Choroid plexus epithelial cell (primary cell): ENCODE results near the gene LYRM7.

Experiments used
- DNase-seq: peaks from one replicate; pipeline ENCODE4 v3.0.0-alpha.2; 2010; ENCODE audit warnings: low read depth
- H3K4me3 ChIP-seq: 2 replicates; pipeline ENCODE4 v1.5.1; 2011; ENCODE audit warnings: low read depth, mild to moderate bottlenecking, control low read depth, low read length, moderate library complexity
- TF ChIP-seq, protein P1 (sequence below): conservative IDR thresholded peaks from 2 replicates; pipeline ENCODE4 v1.5.1; 2011; ENCODE audit warnings: low read depth, mild to moderate bottlenecking, control low read depth, inconsistent platforms, low read length, moderate library complexity

The LYRM7 gene

DNA sequence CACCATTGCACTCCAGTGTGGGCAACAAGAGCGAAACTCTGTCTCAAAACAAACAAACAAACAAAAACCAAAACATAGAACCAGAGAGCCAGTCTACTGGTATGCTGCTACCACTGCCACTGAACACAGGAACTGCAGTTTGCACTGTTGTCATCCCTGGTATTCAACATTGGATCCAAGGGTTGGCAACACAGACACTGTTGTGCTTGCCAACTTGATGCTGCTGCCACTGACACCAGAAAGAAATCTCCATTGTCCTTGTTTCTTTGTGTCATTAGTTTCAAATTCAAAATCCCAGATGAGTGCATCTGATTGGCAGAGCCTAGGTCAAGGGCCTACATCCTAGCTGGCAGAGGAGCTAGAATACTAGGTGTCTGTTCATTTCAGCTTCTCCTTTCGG, 21.9 kb upstream of the LYRM7 start:
- TF ChIP-seq, protein P1, sequence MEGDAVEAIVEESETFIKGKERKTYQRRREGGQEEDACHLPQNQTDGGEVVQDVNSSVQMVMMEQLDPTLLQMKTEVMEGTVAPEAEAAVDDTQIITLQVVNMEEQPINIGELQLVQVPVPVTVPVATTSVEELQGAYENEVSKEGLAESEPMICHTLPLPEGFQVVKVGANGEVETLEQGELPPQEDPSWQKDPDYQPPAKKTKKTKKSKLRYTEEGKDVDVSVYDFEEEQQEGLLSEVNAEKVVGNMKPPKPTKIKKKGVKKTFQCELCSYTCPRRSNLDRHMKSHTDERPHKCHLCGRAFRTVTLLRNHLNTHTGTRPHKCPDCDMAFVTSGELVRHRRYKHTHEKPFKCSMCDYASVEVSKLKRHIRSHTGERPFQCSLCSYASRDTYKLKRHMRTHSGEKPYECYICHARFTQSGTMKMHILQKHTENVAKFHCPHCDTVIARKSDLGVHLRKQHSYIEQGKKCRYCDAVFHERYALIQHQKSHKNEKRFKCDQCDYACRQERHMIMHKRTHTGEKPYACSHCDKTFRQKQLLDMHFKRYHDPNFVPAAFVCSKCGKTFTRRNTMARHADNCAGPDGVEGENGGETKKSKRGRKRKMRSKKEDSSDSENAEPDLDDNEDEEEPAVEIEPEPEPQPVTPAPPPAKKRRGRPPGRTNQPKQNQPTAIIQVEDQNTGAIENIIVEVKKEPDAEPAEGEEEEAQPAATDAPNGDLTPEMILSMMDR, result no peak
- DNase-seq, result no peak
- no peak overlapping the region for H3K4me3 ChIP-seq

DNA sequence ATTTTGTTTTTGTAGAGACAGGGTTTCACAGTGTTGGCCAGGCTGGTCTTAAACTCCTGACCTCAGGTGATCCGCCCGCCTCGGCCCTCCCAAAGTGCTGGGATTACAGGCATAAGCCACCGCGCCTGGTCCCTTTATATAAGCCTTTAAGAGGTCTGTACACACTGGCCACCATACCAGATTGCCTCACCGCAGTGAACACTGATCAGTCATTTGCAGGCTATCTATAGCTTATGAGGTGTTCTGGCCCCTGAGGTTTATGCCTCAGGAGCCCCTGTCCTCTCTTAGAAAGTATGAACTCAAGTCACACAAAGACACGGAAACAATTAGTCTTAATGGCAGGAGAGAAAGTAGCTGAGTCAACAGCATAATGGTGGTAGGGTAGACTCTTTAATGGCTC, 20.3 kb upstream of the LYRM7 start:
- no peak for DNase-seq
- TF ChIP-seq, protein P1, result no peak
- no peak overlapping the region for H3K4me3 ChIP-seq

DNA sequence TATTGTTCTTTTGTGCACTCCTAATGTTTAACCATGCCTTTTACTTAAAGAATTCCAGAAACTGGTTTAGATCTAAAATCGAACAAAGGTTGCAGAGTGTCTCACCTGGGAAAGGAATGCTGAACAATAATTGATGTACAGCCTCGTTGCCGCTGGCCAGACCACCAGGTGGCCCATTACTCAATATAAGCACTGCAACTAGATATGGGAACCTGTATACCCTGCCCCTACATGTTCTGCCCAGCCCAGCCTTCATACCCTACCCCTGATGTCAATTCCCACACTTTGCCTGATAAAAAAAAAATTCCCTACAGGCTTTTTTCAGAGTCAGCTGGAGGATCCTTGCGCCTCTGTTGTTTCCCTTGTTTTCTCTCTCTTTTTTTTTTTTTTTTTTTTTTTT, 19.5 kb upstream of the LYRM7 start:
- no peak for DNase-seq

DNA sequence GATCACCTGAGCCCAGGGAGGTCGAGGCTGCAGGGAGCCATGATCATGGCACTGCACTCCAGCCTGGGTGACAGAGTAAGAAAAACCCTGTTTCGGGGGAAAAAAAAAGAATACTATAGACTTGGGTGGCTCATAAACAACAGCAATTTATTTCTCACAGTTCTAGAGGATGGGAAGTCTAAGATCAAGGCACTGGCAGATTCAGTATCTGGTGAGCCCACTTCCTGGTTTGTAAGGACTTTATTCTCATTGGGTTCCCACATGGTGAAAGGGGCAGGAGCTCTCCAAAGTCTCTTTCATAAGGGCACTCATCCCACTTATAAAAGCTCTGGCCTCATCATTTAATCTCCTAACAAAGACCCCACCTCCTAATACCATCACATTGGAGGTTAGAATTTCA, 14.4 kb upstream of the LYRM7 start:
- DNase-seq, result no peak
- H3K4me3 ChIP-seq, result no peak overlapping the region
- TF ChIP-seq, protein P1, result no peak

More for the DNA sequence above, 19.5 kb upstream of the LYRM7 start:
- no peak overlapping the region for H3K4me3 ChIP-seq
- TF ChIP-seq, protein P1, result no peak

DNA sequence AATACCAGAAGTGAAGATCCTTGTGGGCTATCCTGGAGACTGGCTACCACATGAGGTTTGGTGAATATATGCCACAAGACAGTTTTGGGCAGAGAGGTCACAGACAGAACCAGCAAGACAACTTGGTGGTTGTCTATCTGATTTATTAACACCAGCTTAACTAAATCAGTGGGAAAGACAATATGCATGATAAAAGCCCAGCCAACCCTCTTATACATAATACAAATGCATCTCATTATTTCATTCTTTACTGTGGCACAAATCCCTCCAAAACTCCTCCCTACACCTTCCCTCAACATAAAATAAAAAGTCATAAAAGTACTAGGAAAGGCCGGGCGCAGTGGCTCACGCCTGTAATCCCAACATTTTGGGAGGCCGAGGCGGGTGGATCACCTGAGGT, 13.8 kb upstream of the LYRM7 start:
- DNase-seq, result no peak
- TF ChIP-seq, protein P1, result no peak
- H3K4me3 ChIP-seq, result no peak overlapping the region

DNA sequence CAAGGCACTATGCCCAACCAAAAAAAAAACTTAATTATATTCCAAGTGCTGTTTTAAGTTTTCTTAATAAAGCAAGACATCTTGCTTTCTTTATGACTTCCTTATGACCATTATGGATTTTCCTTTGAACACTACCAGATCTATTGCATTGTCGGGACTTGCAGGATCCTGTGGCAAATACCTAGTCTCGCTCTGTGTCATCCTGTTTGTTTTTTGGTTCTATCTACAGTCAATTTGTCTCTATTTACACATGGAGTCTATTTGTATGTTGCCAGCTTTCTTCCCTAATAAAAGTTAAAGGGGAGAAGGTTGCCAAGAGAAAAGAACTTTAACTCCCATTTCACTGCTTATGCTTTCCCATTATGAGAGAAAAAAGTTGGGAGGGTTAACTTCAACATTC, 10.6 kb upstream of the LYRM7 start:
- H3K4me3 ChIP-seq, result no peak overlapping the region
- no peak for DNase-seq
- TF ChIP-seq, protein P1, result no peak

DNA sequence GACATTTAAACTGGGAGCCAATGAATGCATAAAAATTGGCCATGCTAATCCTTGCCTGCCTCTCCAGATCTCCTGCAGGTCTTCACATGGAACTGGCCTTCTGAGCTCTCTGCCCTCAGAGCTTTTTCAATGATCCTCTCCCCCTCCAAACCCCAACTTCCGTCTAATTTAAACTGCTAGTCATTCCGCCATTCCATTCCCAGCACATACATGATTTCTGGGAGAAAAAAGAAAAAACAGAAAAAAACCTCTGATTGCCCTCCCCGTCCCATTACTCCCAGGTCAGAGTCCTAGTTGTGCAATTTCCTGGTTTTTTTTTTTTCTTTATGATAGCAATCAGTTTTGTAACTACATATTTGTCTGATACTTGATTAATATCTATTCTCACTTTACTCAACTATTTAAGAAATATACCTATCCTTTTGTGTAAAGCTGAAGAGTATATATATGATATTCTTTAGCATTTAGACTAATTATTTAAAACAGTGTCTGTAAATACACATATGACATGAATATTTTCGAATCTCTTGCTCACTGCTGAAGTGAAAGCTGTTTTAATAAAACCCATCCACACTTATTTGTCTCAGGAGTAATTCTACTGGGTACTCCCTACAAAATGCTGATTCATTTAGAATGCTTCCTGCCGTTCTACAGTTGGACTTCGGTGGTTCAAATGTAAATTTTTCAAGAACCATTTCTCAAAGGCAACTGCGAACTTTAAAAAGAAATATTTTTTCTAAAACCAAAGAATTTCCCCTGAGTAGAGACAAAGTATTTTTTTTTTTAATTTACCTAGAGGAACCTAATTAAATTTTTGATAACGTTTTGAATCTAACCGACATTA, 7.2 kb upstream of the LYRM7 start:
- DNase-seq, result peak; percentile 59
- H3K4me3 ChIP-seq, result peak overlapping the region; percentile 92
- TF ChIP-seq, protein P1, result no peak
